Measurements from ENCODE around the gene NUFIP1.
"Not testable (repeated sequence)": the region's sequence is repeated elsewhere in the genome, so short reads cannot be mapped to it uniquely, and the experiment has no call there.

NUFIP1 gene

GRCh38 chr13:44989071-44989889, at the start of gene NUFIP1, which contains the start of gene GPALPP1:
Gene NUFIP1 (minus strand): TSS chr13:44989471. CDS start chr13:44989436, 35 bp downstream.
Gene GPALPP1 (plus strand): TSS chr13:44989538. CDS start chr13:44989655, 117 bp downstream.
- peak; percentile 85 for DNase-seq

- DNase-seq: no peak
Observed at GRCh38 chr13:45036206-45036605, 46.9 kb upstream of the NUFIP1 start.

DNA sequence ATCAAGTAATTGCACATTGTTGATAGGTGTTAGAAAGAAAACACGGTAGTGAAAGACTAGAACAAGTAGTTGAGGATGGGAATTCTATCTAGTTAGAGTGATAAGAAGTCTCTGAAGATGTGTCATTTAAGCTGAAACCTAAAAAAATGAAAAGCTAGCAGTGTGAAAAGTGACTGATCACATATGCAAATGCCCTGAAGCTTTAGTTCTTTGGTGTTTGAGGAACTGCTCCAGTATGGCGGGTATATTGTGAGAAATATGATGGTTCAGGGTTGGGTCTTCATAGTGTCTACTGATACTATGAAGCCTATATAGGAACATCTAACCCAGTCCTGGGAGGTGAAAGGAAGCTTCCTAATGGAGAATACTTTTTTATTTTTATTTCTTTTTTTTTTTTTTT, 45.1 kb upstream of the NUFIP1 start:
- DNase-seq: no peak

GRCh38 chr13:45024847-45025246, 35.6 kb upstream of the NUFIP1 start:
- no peak for DNase-seq

- no peak for DNase-seq
Observed at GRCh38 chr13:45021250-45021649, 32.0 kb upstream of the NUFIP1 start.

DNA sequence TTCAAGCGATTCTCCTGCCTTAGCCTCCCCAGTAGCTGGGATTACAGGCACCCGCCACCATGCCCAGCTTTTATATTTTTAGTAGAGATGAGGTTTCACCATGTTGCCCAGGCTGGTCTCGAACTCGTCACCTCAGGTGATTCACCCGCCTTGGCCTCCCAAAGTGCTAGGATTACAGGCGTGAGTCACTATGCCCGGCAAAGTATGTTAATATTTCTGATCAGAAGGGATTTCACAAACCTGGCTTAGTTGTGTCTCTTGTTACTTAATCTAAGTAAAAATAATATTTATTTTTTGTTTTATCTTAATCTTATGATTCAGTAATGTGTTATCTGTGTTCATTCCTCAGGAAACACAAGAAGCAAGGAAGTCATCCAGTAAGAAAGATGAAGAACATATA, 30.7 kb upstream of the NUFIP1 start:
- DNase-seq: not testable (repeated sequence)

DNA sequence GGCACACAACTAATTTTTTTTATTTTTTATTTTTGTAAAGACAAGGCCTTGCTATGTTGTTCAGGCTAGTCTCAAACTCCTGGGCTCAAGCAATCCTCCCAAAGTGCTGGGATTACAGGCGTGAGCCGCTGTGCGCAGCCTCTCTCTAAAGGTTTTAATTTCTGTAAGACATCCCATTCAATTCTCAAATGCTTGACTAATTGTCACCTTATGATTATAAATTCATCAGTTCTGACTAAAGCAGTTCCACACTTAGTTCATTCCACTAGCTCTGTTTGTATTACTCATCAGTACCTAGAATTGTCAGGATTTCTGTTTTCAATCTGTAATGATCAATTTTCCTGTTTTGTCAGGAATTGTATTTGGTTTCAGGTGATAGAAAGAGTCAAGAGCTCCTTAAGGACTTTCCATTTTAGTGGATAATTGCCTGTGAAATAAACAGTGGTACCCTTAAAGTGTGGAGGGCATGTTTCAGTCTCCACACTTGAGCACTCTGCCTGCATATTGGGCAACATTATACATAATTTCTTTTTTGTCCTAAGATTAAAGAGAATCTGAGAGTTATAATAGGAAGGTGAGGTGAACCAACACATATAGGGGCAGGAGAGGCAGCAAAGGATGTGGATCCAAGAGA, 27.6 kb upstream of the NUFIP1 start:
- no peak for DNase-seq

- no peak for DNase-seq
Observed at GRCh38 chr13:45015300-45015699, 26.0 kb upstream of the NUFIP1 start.

DNA sequence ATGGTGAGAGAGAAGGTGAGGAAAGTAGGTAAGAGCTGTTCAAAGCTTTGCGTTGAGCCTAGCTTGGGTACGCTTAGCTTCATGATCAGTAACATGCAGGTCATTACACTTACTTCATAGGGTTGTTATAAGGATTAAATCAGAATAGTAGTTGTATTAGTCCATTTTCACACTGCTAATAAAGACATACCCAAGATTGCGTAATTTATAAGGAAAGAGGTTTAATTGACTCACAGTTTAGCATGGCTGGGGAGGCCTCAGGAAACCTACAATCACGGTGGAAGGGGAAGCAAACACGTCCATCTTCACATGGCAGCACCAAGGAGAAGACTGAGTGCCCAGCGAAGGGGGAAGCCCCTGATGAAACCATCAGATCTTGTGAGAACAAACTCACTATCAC, 21.9 kb upstream of the NUFIP1 start:
- no peak for DNase-seq

DNA sequence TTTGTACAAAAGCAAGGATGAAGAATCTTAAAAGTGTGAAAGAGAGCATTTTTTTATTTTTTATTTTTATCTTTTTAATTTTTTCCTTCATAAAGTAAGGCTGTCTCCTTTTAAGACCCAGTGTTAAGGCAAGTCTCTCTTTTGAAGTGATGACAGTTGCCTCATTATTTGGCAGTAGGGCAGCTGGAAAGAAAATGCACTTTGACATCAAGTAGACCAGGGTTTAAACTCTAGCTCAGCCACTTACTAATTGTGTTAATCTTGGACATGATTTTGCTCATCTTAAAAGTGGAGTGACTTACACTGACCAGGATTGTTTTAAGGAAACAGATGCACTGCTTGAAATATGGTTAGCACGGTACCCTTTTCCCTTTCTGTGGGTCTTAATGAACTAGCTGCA, 18.6 kb upstream of the NUFIP1 start:
- DNase-seq: no peak

DNA sequence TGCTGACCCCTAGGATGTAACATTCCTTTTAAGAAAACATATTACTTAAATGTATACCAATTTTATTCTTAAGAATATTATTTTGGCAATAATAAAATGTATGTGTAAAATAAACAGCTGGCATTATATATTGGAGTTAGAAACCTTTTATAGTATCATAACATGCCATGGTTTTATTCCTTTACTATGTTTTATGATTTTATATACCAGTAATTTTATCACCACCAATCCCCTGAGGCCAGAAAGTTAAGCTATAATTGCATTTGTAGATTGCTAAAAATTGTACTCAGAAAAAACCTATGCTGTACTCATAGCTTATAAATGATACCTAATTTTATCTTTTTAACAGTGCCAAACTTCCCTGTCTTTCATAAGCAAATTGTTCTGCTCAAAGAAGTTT, 18.0 kb upstream of the NUFIP1 start:
- DNase-seq: no peak

- DNase-seq: no peak
Observed at GRCh38 chr13:45004096-45004495, 14.8 kb upstream of the NUFIP1 start.

DNA sequence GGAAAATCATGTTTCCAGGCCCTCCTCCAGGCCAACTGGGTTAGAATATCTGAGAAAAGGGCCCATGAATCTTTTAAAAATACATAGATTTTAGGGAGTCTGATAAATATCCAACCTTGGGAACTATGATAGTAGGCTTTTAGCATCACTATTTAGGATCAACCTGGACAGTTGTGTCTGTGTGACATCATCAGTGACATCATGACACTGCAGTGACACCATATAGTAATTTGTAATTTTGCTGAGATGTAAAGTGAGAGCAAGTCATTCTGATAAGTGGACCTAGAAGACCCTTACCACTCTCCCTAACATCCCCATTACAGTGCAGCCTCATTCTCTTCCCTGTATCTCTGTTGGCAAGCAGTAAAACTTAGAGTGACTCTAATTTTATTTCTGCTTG, 14.1 kb upstream of the NUFIP1 start:
- no peak for DNase-seq

GRCh38 chr13:44989941-44990340, 670 bp upstream of the NUFIP1 start:
- peak; percentile 4 for DNase-seq

DNA sequence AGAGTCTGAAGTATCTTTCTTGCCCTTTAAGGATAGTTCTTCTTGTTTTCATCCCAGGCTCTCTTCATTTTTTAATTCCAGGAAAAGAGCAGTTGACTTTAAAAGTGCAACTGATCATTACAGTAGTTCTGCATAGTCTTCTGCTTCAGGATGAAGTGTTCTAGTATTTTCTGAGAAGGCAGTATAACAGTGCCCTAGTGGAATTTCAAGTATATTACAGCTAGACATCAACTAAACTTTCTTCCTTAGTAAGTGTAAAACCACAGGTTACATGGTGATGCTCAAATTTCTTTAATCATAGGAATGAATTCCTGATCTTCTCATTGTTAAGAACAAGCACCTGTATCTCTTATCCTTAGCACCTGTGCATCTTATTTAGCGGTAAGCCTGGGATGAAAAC, 10.9 kb downstream of the NUFIP1 start:
- DNase-seq: no peak

- DNase-seq: no peak
Observed at GRCh38 chr13:44976949-44977583, 12.2 kb downstream of the NUFIP1 start.

DNA sequence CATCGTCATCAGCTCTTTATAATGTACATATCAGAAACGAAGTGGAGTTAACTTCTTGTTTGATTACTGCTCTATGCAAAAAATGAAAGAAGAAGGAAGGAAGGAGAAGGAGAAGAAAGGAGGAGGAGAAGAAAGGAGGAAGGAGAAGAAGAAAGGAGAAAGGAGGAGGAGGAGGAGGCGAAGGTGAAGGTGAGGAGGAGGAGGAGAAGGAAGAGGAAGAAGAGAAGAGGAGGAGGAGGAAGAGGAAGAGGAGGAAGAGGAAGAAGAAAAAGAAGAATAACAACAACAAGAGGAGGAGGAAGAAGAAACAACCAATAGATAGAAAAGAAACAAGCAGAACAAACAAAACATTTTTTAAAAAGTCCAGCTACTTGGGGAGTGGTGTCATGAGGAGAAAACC, 13.1 kb downstream of the NUFIP1 start:
- DNase-seq: no peak

GRCh38 chr13:44974056-44974793, 15.0 kb downstream of the NUFIP1 start:
- no peak for DNase-seq

DNA sequence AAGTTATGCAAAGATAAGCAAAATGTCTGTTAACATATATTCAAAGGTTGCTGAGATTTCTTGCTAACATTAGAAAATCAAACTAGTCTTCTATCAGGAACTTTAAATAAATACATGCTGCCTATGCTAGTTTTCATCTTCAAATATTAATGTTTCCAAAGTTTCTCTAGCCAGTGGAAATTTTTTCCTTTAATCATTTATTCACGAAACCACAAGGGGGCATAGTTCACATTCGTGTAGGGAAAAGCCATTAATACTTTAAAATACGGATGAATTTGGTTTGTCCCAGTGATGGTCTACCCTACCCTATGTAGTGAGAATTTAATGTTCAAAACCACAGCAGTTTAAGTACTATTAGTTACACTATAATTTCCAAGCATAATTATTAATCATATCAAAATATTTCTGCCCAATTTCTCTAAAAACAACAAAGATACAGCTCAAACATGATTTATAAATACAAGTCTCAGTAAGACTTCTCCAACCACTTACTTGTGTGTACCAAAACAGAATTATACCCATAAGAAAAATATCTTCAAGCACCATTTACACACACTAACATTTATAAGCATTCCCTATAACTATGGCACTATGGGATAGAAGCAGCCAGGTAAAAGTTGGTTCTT, 16.2 kb downstream of the NUFIP1 start:
- DNase-seq: no peak

DNA sequence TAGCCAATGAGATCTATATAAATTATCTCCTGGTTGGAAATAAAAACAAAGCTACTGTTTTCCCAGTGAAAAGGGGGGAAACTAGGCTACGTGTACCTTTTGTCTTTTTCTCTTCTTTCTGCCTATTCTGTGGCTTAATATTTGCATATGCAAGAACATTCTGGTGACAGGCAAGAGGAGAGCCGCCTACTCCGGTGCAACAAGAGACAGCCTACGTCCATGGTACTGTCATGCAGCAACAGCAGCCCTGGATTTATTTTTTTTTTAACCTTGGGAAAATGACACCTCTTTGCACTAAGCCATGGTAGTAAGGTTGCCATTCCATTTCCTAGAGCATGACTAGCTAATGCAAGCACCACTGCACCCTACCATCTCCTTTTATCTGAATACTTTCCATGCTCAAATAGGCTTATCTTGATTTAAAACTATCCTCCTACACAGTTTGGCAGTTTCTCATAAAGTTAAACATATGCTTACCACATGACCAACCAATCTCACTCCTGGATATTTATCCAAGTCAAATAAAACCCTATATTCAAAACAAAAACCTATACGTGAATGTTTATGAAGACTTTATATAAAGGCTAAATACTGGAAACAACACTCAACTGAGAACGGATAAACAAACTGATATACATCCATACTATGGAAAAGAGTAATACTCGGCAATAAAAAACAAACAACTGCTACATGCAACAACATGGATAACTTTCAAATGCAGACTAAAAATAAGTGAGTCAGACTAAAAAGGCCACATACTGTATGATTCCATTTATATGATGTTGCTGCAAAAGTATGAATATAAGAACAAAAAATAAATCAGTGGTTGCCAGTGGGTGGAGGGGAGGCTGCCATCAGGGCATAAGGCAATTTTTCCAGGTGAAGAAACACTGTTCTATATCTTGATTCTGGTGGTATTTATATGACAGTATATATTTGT, 17.3 kb downstream of the NUFIP1 start:
- DNase-seq: no peak

Measured in activated gamma-delta T cell treated with Interleukin-2 at 50 U/mL for 16 hours (primary cell).